Body of pancreas (tissue), 4 donors: ENCODE results near the gene RGS12. TPM values are rescaled to one million over a fixed set of nuclear protein-coding genes. Genes with fewer than 3 reads are reported as not detected.

Experiments
- ATAC-seq: fragments of 150-250 bp; one replicate; pipeline ENCODE4 v1.9.1; 2016
- DNase-seq, 4 donors: peaks; one replicate each; pipeline ENCODE4 v3.0.0-alpha.2; 2019
- H3K27ac ChIP-seq, 4 donors: fragments of 200-600 bp; sonication (generic); 1 replicate in 3 of 4; 2 replicates in 1 of 4; pipeline versions ENCODE4 v1.5.1 to v1.6.1; 2016 to 2019; ENCODE audit warnings: mild to moderate bottlenecking in 1 of 4, mixed read lengths in 1 of 4, moderate library complexity in 1 of 4
- H3K27me3 ChIP-seq, 2 donors: fragments of 200-600 bp; sonication (generic); one replicate each; pipeline ENCODE4 v1.6.0; 2016; ENCODE audit warnings: mild to moderate bottlenecking in 1 of 2
- H3K36me3 ChIP-seq, 2 donors: fragments of 200-600 bp; sonication (generic); replicated peaks in 1 of 2; 2 replicates each; pipeline ENCODE4 v1.5.1; 2016; ENCODE audit warnings: low read depth in 2 of 2; ENCODE audit not compliant: insufficient read depth in 1 of 2
- H3K4me1 ChIP-seq: fragments of 200-600 bp; sonication (generic); one replicate; pipeline ENCODE4 v1.6.0; 2016
- H3K4me3 ChIP-seq, 2 donors: fragments of 200-600 bp; sonication (generic); 1 replicate in 1 of 2; 2 replicates in 1 of 2; pipeline ENCODE4 v1.5.1; 2016 to 2019
- H3K9me3 ChIP-seq, 3 donors: fragments of 200-600 bp; sonication (generic); 1 replicate in 2 of 3; 2 replicates in 1 of 3; pipeline ENCODE4 v1.5.1; 2016
- POLR2A ChIP-seq, 3 donors: fragments of 450-650 bp; IDR thresholded peaks; one replicate each; pipeline ENCODE4 v1.6.1; 2016; ENCODE audit warnings: antibody characterized with exemption in 3 of 3, mild to moderate bottlenecking in 2 of 3
- WGBS, 2 donors: methylation state at CpG; one replicate each; pipeline ENCODE4 v1.1.5; 2017; 5-methylcytosine and 5-hydroxymethylcytosine counted together
- intact Hi-C: fragments of 100-400 bp; cut with DNase I; formaldehyde crosslinking; loops from one replicate; pipeline ENCODE4 v1.15.1; 2023
- total RNA-seq, 2 donors: library from RNA; depleted of rRNA; stranded (reverse); fragments of >200 nt; gene quantifications; one replicate each; pipeline ENCODE4 v1.1.0, GENCODE V29; 2016
- TF ChIP-seq, protein P1 (sequence below), 7 experiments: fragments of 450-650 bp in 4 of 7; fragments of 200-600 bp in 3 of 7; sonication (generic) in 3 of 7; IDR thresholded peaks; one replicate each; pipeline ENCODE4 v1.5.1; 2016 to 2019; ENCODE audit warnings: antibody characterized with exemption in 7 of 7

Gene RGS12
- total RNA-seq, 2 donors from 2014 or later = 9.1 to 12.5 TPM

DNA sequence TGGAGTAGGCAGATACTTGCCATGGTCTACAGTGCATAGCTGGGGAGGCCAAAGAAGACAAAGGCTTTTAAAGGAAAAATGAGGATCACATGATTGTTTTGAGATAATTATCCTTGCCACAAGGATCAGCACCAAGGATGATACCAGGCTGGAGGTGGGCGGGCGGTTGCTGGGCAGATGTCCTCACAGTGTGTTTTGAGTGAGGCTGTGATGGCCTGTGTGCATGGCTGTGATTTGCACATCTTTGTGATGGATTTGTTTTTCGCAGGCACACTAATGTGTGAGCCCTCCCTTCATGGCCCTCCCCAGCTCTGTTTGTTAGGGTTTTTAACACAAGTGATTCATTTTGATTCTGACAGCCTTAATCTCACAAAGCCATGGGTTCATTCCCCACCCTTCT lies 46.8 kb downstream of the RGS12 start:
- H3K27ac ChIP-seq = no peak overlapping the region
- intact Hi-C loops = no loop called here
- H3K27me3 ChIP-seq = no peaks in the 10 kb centered on the region
- DNase-seq (no peak), ATAC-seq (no peak)
- 95 to 98% methylated on average over 3 of the region's 3 CpGs for WGBS, 2 donors
- peaks cover 6% of the 10 kb centered on the region for H3K4me1 ChIP-seq
- TF ChIP-seq, protein P1, sequence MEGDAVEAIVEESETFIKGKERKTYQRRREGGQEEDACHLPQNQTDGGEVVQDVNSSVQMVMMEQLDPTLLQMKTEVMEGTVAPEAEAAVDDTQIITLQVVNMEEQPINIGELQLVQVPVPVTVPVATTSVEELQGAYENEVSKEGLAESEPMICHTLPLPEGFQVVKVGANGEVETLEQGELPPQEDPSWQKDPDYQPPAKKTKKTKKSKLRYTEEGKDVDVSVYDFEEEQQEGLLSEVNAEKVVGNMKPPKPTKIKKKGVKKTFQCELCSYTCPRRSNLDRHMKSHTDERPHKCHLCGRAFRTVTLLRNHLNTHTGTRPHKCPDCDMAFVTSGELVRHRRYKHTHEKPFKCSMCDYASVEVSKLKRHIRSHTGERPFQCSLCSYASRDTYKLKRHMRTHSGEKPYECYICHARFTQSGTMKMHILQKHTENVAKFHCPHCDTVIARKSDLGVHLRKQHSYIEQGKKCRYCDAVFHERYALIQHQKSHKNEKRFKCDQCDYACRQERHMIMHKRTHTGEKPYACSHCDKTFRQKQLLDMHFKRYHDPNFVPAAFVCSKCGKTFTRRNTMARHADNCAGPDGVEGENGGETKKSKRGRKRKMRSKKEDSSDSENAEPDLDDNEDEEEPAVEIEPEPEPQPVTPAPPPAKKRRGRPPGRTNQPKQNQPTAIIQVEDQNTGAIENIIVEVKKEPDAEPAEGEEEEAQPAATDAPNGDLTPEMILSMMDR (IDR thresholded peaks at IDR 0.05) = no peak
- no peak for TF ChIP-seq POLR2A (IDR thresholded peaks at IDR 0.05)
- H3K9me3 ChIP-seq = no peaks in the 10 kb centered on the region
- H3K36me3 ChIP-seq = no peaks in the 10 kb centered on the region
- no peak overlapping the region for H3K4me3 ChIP-seq

- Histone ChIP-seq H3K27ac (no peak overlapping the region), H3K4me3 (no peak overlapping the region), H3K9me3 (no peaks in the 10 kb centered on the region), H3K36me3 (no peaks in the 10 kb centered on the region), H3K27me3 (no peaks in the 10 kb centered on the region), H3K4me1 (peaks cover 6% of the 10 kb centered on the region)
- intact Hi-C loops = no loop called here
- 93 to 95% methylated on average over 25 to 28 of the region's 28 CpGs for WGBS, 2 donors
- ATAC-seq (no peak), DNase-seq (no peak)
- TF ChIP-seq POLR2A (IDR thresholded peaks at IDR 0.05) = no peak
- TF ChIP-seq, protein P1 (IDR thresholded peaks at IDR 0.05) = no peak
Measured at GRCh38 chr4:3340038-3340699, 47.3 kb downstream of the RGS12 start.

- Histone ChIP-seq H3K4me3 (no peak overlapping the region), H3K36me3 (no peaks in the 10 kb centered on the region), H3K9me3 (no peaks in the 10 kb centered on the region), H3K27ac (no peak overlapping the region), H3K4me1 (peaks cover 6% of the 10 kb centered on the region), H3K27me3 (no peaks in the 10 kb centered on the region)
- TF ChIP-seq, protein P1 (IDR thresholded peaks at IDR 0.05) = peak; percentile 43 to 80 (median 67)
- no peak for TF ChIP-seq POLR2A (IDR thresholded peaks at IDR 0.05)
- DNase-seq (peak; percentile 89 to 97 (median 93)), ATAC-seq (peak; percentile 95)
- intact Hi-C loops = no loop called here
- 17 to 28% methylated on average over 3 to 15 of the region's 16 CpGs for WGBS, 2 donors
Measured at GRCh38 chr4:3340700-3341083, 47.9 kb downstream of the RGS12 start.

- 65 to 69% methylated on average over 7 of the region's 7 CpGs for WGBS, 2 donors
- H3K4me1 ChIP-seq = peaks cover 6% of the 10 kb centered on the region
- H3K4me3 ChIP-seq = no peak overlapping the region
- TF ChIP-seq POLR2A (IDR thresholded peaks at IDR 0.05) = no peak
- TF ChIP-seq, protein P1 (IDR thresholded peaks at IDR 0.05) = no peak
- ATAC-seq (no peak), DNase-seq (no peak)
- intact Hi-C loops = no loop called here
- no peaks in the 10 kb centered on the region for H3K9me3 ChIP-seq
- no peak overlapping the region for H3K27ac ChIP-seq
- no peaks in the 10 kb centered on the region for H3K36me3 ChIP-seq
- H3K27me3 ChIP-seq = no peaks in the 10 kb centered on the region
Measured at GRCh38 chr4:3341760-3342159, 48.9 kb downstream of the RGS12 start.
